ENCODE data around the gene ECHDC1. TPM values are rescaled to one million over a fixed set of nuclear protein-coding genes. Genes with fewer than 3 reads are reported as not detected.

Gene ECHDC1
- total RNA-seq, 1 experiment from 2014 or later, result 60.0 TPM

GRCh38 chr6:127345521-127345920 is 2.1 kb upstream of the ECHDC1 start (continued):
- TF ChIP-seq ARID4B (CRISPR knock-in tag; IDR thresholded peaks at IDR 0.05; ENCODE audit: borderline replicate concordance), result no peak

- Mint-ChIP-seq H3K4me3 (no peak overlapping the region), H3K9me3 (peaks cover 4% of the 10 kb centered on the region), H3K27me3 (ENCODE audit: low read depth) (no peaks in the 10 kb centered on the region), H3K36me3 (peaks cover 3% of the 10 kb centered on the region), H3K4me1 (peaks cover 12% of the 10 kb centered on the region), H3K27ac (no peak overlapping the region)
- DNase-seq (ENCODE audit: low spot score), result no peak
- ATAC-seq, result 0 out of 2 replicates have a peak, but pooled peaks have one; percentile 4
- CTCF ChIA-PET, result interaction anchor here (1.2 to 1.4 kb wide), 2 partner anchors 78 to 172 kb away, joined by 3 to 10 read pairs; no protein-coding TSS in a partner anchor
- POLR2A ChIA-PET, result no interaction called here
- TF ChIP-seq GABPB1 (CRISPR knock-in tag; IDR thresholded peaks at IDR 0.05), result peak; percentile 34; the same call in 1 of the 2 replicates
- no peak for TF ChIP-seq SMAD4 (CRISPR knock-in tag; IDR thresholded peaks at IDR 0.05)
- no peak for TF ChIP-seq TP53 (CRISPR knock-in tag; IDR thresholded peaks at IDR 0.05)
- TF ChIP-seq ZNF671 (CRISPR knock-in tag; IDR thresholded peaks at IDR 0.05), result no peak
- no peak for TF ChIP-seq PREB (CRISPR knock-in tag; IDR thresholded peaks at IDR 0.05; ENCODE audit: borderline replicate concordance)
- TF ChIP-seq HMGA2 (CRISPR knock-in tag; IDR thresholded peaks at IDR 0.05), result no peak
These were observed 625 bp upstream of the ECHDC1 start for GRCh38 chr6:127343809-127344659.

- TF ChIP-seq ESRRA (CRISPR knock-in tag; IDR thresholded peaks at IDR 0.05; ENCODE audit: borderline replicate concordance) (no peak), USF2 (CRISPR knock-in tag; IDR thresholded peaks at IDR 0.05) (no peak), FOXP1 (CRISPR knock-in tag; IDR thresholded peaks at IDR 0.05; ENCODE audit: borderline replicate concordance) (no peak), PRRX2 (CRISPR knock-in tag; IDR thresholded peaks at IDR 0.05) (no peak), TEAD4 (CRISPR knock-in tag; IDR thresholded peaks at IDR 0.05) (0 out of 2 replicates have a peak, but pooled peaks have one; percentile 29), FOXP4 (CRISPR knock-in tag; IDR thresholded peaks at IDR 0.05) (no peak), RORB (CRISPR knock-in tag; IDR thresholded peaks at IDR 0.05) (no peak), FOXK1 (CRISPR knock-in tag; IDR thresholded peaks at IDR 0.05) (no peak)
- Mint-ChIP-seq H3K9me3 (peaks cover 4% of the 10 kb centered on the region), H3K4me1 (peaks cover 26% of the 10 kb centered on the region), H3K36me3 (no peaks in the 10 kb centered on the region), H3K4me3 (no peak overlapping the region), H3K27ac (no peak overlapping the region), H3K27me3 (ENCODE audit: low read depth) (no peaks in the 10 kb centered on the region)
- ATAC-seq (peak; percentile 31), DNase-seq (ENCODE audit: low spot score) (no peak)
- CTCF ChIA-PET, result interaction anchor here (0.9 to 1.1 kb wide), 3 partner anchors 76 to 174 kb away, joined by 3 to 7 read pairs (median 4); partner anchors contain the start of gene RNF146
- POLR2A ChIA-PET, result no interaction called here
These were observed 988 bp downstream of the ECHDC1 start for GRCh38 chr6:127342296-127342945.
